PFSK-1 (cell line): ENCODE measurements around the gene AGR3.

Source experiments
- FOXP2 ChIP-seq: optimal IDR thresholded peaks from 2 replicates; pipeline ENCODE3; 2011; ENCODE audit warnings: borderline replicate concordance, control low read depth, inconsistent platforms; ENCODE audit not compliant: insufficient read depth; ENCODE audit errors: extremely low read length, extremely low read depth
- POLR2AphosphoS5 ChIP-seq: IDR thresholded peaks from 2 replicates; pipeline ENCODE4 v1.6.1; 2012; ENCODE audit warnings: low read depth, mild to moderate bottlenecking, control low read depth, low read length, moderate library complexity
- REST ChIP-seq, 2 experiments: IDR thresholded peaks; 2 replicates each; pipeline versions ENCODE4 v1.6.1 to v1.8.0; 2011 to 2012; ENCODE audit warnings: low read depth in 2 of 2, low read length in 2 of 2, control low read depth in 1 of 2, inconsistent platforms in 1 of 2, mild to moderate bottlenecking in 1 of 2, moderate library complexity in 1 of 2; ENCODE audit not compliant: insufficient read depth in 1 of 2
- SIN3A ChIP-seq: IDR thresholded peaks from 2 replicates; pipeline ENCODE4 v1.6.1; 2012; ENCODE audit warnings: mild to moderate bottlenecking, low read length, moderate library complexity, borderline replicate concordance; ENCODE audit not compliant: insufficient read depth
- TAF1 ChIP-seq: IDR thresholded peaks from 2 replicates; pipeline ENCODE4 v1.6.1; 2012; ENCODE audit warnings: low read length, control low read depth, borderline replicate concordance; ENCODE audit not compliant: insufficient read depth

- TF ChIP-seq POLR2AphosphoS5, result no peak
- TF ChIP-seq SIN3A, result no peak
- TF ChIP-seq TAF1, result no peak
- no peak for TF ChIP-seq REST (IDR thresholded peaks at IDR 0.05; ENCODE audit: insufficient read depth in 1 of 2, low read depth in 2 of 2, low read length in 2 of 2)
- no peak for TF ChIP-seq FOXP2
Observed at GRCh38 chr7:16822029-16822428, 59.8 kb downstream of the AGR3 start.
